HG02571 (cell line): ENCODE data around the gene COPS8.

Experiments
- ATAC-seq: cut with Tn5 transposase; IDR thresholded peaks from one replicate; pipeline ENCODE4 v1.9.1; 2021; ENCODE audit warnings: mild to moderate bottlenecking, moderate library complexity; ENCODE audit not compliant: unreplicated experiment

The COPS8 gene

DNA sequence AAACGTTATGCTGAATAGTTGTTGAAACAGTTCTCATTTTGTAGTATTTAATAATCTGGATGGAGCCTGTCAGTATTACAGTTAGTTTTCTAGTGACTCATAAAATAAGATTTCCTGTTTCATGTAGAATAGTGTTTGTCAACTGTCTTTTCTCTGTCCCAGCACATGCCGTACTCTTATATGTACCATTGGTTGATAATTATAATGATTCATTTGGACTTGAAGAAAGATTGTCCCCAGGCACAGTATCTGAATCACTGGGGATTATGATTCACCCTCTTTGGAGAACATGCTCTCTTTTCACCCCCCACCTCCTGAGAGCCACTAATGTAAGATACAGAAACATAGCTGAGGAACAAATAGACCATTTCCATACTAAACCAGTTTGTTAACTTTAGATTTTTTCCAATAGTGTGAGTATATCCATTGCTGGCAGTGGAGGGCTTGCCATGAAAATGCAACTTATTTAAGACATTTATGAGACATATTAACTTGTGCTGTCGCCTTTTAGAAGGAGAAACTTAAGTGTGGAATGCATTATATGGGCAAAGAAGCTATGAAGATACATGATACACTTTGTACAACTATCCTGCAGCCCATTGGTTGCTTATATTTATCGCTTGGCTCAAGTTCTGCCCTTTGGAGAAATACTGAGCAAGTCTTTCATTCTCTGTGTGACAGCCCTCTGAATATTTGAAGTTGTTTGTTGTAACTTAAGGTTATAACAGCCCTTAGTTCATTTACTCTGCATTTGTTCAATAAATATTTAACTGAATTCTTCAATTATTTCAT, 12.4 kb downstream of the COPS8 start:
- no peak for ATAC-seq

- no peak for ATAC-seq
These were observed 14.1 kb downstream of the COPS8 start for GRCh38 chr2:237099804-237100203.

- no peak for ATAC-seq
These were observed 15.7 kb downstream of the COPS8 start for GRCh38 chr2:237101118-237101979.

- ATAC-seq, result no peak
These were observed 16.7 kb downstream of the COPS8 start for GRCh38 chr2:237102428-237102827.

DNA sequence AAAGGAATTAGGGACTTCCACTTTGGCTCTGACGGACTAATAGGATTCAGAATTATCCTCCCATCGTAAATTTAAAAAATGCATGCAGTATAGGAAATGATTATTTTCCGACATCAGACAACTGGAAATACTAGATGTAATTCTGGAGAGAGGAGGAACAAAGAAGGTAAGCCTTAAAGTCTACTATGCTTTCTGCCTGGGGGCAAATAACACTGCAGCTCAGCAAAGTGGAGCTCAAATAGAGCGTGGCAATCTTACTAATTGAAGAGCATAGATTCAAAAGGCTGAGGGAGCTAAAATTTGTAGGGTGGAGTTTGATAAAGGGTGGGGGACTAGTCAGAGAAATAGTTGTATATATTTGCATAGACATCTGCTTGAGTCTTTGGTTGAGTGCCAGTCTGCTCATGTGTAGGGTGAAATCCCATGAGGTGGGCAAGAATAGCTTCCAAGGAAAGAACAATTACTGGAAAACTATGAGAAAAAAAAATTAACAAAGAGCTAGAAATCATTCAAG, 23.8 kb downstream of the COPS8 start:
- no peak for ATAC-seq

GRCh38 chr2:237113026-237113795, 27.5 kb downstream of the COPS8 start:
- no peak for ATAC-seq

DNA sequence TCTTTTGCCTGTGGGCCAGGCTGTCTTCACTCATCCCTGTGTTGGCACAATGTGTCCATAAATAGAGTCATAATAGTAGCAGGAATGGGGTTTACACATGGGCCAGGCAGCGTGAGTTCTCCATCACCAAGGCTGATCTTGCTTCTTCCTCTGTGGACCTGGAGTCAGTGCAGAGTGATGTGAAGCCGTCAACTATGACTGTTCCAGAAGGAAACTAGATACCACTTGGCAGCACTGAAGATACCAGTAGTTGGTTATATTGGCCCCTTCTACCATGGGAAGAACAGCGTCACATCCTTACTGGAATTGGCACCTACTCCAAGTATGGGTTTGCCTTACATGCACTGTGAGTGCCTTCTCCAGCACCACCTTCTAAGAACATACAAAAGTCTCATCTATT, 30.2 kb downstream of the COPS8 start:
- ATAC-seq, result no peak

DNA sequence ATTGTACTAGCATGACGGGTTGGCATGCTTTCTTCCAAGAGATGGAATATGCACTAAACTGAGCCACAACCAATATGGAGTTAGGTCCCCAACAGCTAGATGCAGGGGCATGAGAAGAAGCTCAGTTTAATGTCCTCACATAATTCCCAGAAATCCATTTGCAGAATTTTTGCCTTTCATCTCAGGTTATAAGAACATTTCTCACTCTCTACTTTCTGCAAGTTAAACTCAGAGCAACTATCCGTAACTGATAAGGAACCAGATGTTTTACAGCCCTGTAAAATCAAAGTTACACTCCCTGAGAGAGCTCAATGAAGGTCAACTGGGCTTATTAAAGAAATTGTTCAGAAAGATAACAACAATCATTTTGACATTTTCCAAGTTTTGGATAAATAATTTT, 30.7 kb downstream of the COPS8 start:
- no peak for ATAC-seq

- ATAC-seq, result no peak
These were observed 32.3 kb downstream of the COPS8 start for GRCh38 chr2:237118025-237118424.

- ATAC-seq, result no peak
These were observed 33.0 kb downstream of the COPS8 start for GRCh38 chr2:237118561-237119155.

DNA sequence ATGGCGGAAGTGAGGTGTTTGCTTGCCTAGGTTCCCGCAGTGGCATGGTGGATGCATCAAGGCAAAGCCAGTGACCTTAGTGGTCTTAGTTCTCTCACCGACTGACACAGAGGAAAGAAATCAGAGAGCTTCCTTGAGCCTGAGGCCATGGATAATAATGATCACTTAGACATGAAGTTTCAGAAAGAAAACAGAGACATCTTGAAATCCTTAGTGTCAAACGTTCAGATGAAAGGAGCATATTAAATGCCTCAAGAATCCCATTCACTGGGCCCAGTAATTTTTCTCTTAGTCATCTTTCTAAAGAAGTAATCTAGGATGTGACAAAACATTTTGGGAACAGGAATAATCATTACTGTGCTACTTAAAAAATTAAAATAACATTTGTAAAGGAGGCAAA, 35.2 kb downstream of the COPS8 start:
- ATAC-seq, result no peak

GRCh38 chr2:237121321-237121720, 35.6 kb downstream of the COPS8 start:
- ATAC-seq, result no peak

- ATAC-seq, result no peak
These were observed 36.6 kb downstream of the COPS8 start for GRCh38 chr2:237122214-237122666.

GRCh38 chr2:237124820-237125219, 39.1 kb downstream of the COPS8 start:
- ATAC-seq, result no peak

DNA sequence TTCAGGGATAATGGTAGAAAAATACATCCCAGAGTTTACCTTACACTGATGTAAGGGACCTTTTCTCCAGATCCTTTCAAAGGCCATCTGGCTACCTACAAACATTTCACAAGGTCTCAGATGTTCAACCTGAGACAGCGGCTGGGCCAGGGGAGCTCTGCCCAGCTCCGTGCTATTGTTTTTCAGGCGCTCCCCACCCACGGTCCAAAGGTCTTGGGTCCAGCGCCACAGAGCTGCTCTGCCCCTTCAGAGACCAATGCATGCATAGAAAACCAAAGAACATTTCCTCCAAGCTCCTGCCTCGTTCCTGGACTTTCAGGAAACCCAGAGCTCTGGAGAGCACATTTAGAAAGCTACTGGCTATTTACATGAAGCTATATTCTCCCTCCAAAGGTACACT, 40.3 kb downstream of the COPS8 start:
- ATAC-seq, result no peak

GRCh38 chr2:237126519-237127174, 41.0 kb downstream of the COPS8 start:
- no peak for ATAC-seq

DNA sequence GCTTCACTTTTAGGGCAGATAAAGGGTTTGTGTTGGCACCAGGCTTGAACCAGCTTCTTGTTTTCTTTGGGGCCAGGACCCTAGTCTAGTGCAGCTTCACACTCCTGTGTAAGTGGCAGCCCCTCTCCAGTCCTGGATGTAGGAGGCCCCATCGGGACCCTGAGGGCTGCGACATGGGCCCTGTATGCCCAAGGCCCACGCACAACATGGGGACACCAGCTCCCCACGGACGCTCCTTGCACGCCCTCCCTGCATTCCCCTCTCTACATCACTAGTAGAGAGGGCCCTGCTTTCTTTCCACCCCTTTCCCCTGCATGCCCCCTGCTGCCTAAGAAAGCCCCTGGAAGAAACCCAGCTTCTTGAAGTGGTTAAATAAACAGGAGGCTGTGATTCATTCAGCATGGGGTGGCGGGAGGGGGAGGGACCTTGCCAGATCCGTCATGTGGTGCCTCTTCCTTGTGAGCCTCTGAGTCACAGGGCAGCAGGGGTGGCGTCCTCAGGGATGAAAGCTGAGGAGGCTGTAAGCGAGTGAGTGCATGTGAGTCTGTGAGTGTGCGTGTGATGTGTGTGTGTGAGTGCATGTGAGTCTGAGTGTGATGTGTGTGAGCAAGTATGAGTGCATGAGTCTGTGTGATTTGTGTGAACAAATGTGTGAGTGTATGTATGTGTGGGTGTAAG, 42.5 kb downstream of the COPS8 start:
- no peak for ATAC-seq

GRCh38 chr2:237128845-237129592, 43.3 kb downstream of the COPS8 start:
- ATAC-seq, result no peak
